GM19452 (cell line): ENCODE data around the gene PSTPIP1.

Source experiments
- ATAC-seq: cut with Tn5 transposase; IDR thresholded peaks from one replicate; pipeline ENCODE4 v1.9.1; 2021; ENCODE audit not compliant: unreplicated experiment

PSTPIP1 gene

GRCh38 chr15:76998663-76999285 lies 3.8 kb downstream of the PSTPIP1 start:
- ATAC-seq = no peak

DNA sequence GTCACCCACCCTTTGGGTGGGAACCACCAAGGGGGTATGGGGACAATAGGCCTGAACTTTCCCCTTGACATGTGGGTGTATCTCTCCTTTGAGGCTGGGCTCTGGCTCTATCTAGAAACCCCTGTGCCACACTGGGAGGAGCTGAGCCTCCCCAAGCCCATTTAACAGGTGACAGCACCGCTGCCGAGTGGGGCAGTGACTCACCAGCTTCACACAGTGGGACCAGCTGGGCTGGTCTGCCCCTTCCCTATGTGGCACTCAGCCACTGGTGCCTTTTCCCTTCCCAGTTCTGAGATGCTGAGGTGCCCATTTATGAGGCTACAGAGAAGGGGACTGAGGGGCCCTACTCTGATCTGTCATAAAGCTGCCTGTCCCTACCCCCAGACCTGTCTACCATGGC lies 5.1 kb downstream of the PSTPIP1 start:
- no peak for ATAC-seq

GRCh38 chr15:77001351-77001750 lies 6.4 kb downstream of the PSTPIP1 start:
- ATAC-seq = no peak

GRCh38 chr15:77001966-77002365 lies 7.0 kb downstream of the PSTPIP1 start:
- no peak for ATAC-seq

- no peak for ATAC-seq
Measured at GRCh38 chr15:77002436-77002835, 7.5 kb downstream of the PSTPIP1 start.

DNA sequence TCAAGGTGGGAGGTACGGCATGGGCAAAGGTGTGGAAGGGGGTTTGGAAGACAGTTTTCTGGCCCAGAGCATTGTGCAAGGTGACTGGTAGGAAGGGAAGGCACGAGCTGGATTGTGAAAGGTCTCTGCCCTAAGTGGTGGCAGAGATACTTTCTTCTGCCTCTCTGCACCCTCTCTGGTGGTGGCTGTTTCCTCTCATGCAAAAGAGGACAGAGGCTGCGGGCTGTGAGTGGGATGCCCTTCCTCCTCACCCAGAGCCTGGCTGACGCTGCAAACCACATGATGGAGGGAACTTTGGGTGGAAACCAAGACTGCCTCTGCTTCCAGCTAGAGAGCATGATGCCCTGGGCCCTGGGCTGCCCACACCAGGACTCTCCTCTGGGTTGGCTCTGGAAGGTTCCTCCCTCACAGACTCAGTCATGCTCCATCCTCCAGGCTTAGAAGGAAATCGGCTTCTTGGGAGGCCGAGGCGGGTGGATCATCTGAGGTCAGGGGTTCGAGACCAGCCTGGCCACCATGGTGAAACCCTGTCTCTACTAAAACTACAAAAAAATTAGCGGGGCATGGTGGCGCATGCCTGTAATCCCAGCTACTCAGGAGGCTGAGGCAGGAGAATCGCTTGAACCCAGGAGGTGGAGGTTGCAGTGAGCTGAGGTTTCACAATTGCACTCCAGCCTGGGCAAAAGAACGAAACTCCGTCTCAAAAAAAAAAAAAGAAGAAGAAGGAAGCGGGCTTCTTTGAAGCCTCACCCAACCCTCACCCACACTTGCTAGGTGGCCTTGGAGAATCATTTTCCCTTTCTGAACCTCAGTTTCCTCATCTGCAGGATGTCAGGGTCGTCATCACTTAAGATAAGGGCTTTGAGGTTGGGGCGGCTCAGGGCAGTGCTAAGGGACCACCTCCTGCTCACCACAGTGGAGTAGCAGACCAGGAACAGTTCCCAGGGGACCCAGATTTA lies 8.3 kb downstream of the PSTPIP1 start:
- peak; percentile 69 for ATAC-seq

GRCh38 chr15:77004189-77004588 lies 9.3 kb downstream of the PSTPIP1 start:
- ATAC-seq = no peak

DNA sequence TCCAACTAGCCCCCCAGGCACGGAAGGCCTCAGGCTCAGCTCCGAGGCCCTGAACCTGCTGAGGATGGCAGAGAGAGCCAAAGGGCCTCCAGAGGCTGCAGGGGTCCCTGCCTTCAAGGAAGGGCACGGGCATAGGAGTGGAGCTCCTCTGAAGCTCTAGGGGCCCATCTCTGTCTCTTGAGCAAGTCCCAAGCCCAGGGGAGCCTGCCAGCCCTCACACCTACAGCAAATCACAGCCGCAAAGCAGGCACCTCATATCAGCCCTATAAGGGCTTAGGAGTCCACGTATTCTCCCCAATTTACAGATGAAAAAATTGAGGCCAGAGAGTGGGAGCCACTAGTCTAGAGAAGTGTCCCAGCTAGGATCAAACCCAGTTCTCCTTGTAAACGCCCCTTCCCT lies 14.2 kb downstream of the PSTPIP1 start:
- no peak for ATAC-seq

GRCh38 chr15:77009646-77010311 lies 14.9 kb downstream of the PSTPIP1 start:
- no peak for ATAC-seq

GRCh38 chr15:77010312-77010686 lies 15.4 kb downstream of the PSTPIP1 start:
- ATAC-seq = no peak

GRCh38 chr15:77010857-77011256 lies 15.9 kb downstream of the PSTPIP1 start:
- ATAC-seq = no peak

GRCh38 chr15:77012117-77012712 lies 17.3 kb downstream of the PSTPIP1 start:
- no peak for ATAC-seq

GRCh38 chr15:77012868-77013267 lies 17.9 kb downstream of the PSTPIP1 start:
- peak; percentile 45 for ATAC-seq

DNA sequence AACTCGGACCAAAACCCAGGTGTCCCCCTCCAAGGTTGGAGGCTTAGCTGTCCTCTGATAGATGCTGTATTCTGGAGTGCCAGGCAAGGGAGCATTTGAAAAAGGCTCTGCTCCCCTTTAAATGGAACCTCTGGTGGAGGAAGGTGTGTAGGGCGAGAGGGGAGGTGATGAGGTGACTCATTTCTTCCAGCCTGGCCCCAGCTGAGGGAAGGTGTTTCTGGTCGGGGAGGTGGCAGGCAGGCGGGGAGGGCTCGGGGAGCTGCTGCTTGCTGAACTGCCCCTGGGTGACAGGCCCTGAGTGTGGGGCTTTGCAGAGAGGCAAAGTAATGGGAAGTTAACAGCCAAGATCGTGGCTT lies 18.8 kb downstream of the PSTPIP1 start:
- ATAC-seq = peak; percentile 53

GRCh38 chr15:77014132-77015081 lies 19.5 kb downstream of the PSTPIP1 start:
- peak; percentile 44 for ATAC-seq

GRCh38 chr15:77015646-77016320 lies 20.9 kb downstream of the PSTPIP1 start:
- ATAC-seq = no peak

DNA sequence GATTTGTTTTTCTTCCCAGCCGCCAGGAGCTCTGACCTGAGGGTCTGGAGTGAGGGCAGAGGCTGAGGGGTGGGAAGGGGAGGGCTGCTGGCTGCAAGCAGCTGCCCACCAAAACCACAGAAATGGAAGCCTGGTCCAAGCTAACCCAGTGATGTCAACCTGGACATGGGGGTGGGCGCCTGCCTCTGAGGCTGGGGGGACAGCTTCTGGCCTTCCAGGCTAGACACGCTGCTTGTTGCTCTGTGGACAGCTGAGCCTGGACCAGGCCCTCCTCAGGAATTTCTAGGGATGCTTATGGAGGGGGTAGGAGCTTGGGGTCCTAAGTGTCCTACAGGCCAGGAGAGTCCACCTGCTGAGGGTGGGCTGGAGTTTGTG lies 21.4 kb downstream of the PSTPIP1 start:
- no peak for ATAC-seq

DNA sequence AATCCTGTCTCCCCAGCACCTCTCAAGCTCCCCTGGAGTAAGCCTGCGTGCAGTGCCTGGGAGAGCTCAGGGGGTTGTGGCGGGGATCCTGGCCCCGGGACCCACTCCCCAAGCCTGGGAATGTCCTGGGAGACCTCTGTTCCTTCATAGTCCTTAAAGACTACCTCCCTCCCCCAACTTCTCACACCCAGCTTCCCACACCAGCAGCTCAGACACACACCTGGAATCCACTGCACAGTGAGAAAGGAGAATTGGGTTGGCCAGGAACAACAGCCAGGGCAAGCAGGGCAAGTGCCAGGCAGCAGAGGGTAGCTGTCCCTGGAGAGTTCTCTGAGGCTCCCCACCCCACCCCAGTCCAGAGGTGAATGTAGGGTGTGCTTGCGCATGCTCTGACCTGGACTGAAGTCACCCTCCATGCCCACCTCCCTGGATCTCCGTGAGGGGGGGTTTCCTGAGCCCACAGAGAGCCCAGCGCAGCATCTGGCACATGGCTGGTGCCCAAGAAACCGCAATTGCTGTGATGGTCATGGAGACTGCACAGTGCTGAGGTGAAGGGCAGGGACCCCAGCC lies 22.2 kb downstream of the PSTPIP1 start:
- no peak for ATAC-seq
